ENCODE measurements around the gene PGK1. TPM values are rescaled to one million over a fixed set of nuclear protein-coding genes. Genes with fewer than 3 reads are reported as not detected.
"Not testable (repeated sequence)": the region's sequence is repeated elsewhere in the genome, so short reads cannot be mapped to it uniquely, and the experiment has no call there.

The PGK1 gene
- total RNA-seq, 3 donors from 2014 or later, result 236 to 369 (median 310) TPM

GRCh38 chrX:78118628-78119027 lies 14.6 kb downstream of the PGK1 start:
- intact Hi-C loops (cut with DNase I, micrococcal nuclease), result no loop called here
- H3K4me1 ChIP-seq (ENCODE audit: low read depth), result no peaks in the 10 kb centered on the region
- peaks cover 3% of the 10 kb centered on the region for H3K36me3 ChIP-seq (ENCODE audit: low read depth)
- no peaks in the 10 kb centered on the region for H3K9me3 ChIP-seq
- TF ChIP-seq CTCF (IDR thresholded peaks at IDR 0.05), result no peak
- ATAC-seq (no peak), DNase-seq (no peak)
- H3K4me3 ChIP-seq, result no peak overlapping the region

DNA sequence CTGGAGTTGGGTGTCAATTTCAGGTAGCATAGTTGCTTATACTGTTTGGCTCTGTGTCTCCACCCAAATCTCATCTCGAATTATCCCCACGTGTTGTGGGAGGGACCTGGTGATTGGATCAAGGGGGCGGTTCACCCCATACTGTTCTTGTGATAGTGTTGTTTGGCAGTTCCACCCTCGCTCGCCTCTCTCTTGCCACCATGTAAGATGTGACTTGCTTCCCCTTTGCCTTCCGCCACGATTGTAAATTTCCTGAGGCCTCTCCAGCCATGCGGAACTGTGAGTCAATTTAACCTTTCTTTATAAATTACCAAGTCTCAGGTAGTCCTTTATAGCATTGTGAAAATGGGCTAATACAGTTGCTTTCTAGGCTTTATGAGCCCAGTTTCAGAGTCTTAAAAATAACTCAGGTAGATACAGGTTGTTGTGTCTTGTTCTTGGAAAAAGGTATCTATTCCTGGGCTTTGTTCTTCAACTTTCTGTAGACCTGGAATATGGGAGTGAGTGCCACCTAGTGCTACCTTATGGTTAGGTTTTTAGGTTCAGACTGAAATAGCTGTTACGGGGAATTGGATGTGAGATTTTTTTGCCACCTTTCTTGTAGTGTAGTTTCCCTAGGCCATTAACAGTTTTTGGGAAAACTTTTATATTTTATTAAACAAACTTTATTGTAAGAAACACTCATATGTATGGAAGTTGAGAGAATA lies 15.6 kb downstream of the PGK1 start:
- ATAC-seq (peak; percentile 40), DNase-seq (no peak)
- no peaks in the 10 kb centered on the region for H3K9me3 ChIP-seq
- H3K4me3 ChIP-seq, result no peak overlapping the region
- intact Hi-C loops (cut with DNase I, micrococcal nuclease), result no loop called here
- no peak for TF ChIP-seq CTCF (IDR thresholded peaks at IDR 0.05)
- H3K36me3 ChIP-seq (ENCODE audit: low read depth), result no peaks in the 10 kb centered on the region
- no peaks in the 10 kb centered on the region for H3K4me1 ChIP-seq (ENCODE audit: low read depth)

DNA sequence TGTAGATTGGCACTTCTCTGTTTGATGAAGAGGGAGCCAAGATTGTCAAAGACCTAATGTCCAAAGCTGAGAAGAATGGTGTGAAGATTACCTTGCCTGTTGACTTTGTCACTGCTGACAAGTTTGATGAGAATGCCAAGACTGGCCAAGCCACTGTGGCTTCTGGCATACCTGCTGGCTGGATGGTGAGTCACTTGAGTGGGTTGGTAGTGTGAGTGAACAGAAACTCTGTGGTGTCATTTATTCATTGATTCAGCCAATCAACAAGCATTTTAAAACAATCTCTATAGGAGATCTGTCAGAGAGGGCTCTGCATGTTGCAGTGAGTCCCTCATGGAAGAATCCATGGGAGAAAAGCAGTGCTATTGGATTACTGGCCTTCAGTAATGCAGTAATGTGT lies 19.1 kb downstream of the PGK1 start:
- Histone ChIP-seq H3K4me3 (no peak overlapping the region), H3K4me1 (ENCODE audit: low read depth) (no peaks in the 10 kb centered on the region), H3K36me3 (ENCODE audit: low read depth) (no peaks in the 10 kb centered on the region), H3K9me3 (no peaks in the 10 kb centered on the region)
- TF ChIP-seq CTCF (IDR thresholded peaks at IDR 0.05), result no peak
- DNase-seq (no peak), ATAC-seq (no peak)
- intact Hi-C loops (cut with DNase I, micrococcal nuclease), result no loop called here

DNA sequence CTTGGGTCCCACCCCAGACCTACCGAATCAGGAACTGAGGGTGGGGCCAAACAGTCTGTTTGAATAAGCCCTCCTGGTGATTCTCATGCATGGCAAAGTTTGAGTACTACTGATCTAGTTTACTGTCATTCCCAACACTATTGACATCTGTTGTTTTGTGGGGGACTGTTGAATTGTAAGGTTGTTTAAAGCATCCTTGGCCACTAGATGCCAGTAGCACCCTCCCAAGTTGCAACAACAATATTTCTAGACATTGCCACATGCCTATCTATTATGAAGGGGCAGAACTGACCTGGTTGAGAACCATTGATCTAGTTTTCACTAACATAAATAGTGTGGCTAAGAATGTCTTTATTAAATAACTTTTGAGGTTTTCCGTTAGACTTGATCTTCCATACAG lies 20.3 kb downstream of the PGK1 start:
- Histone ChIP-seq H3K9me3 (no peaks in the 10 kb centered on the region), H3K4me1 (ENCODE audit: low read depth) (no peaks in the 10 kb centered on the region), H3K36me3 (ENCODE audit: low read depth) (no peaks in the 10 kb centered on the region), H3K4me3 (no peak overlapping the region)
- intact Hi-C loops (cut with DNase I, micrococcal nuclease), result no loop called here
- no peak for ATAC-seq
- no peak for DNase-seq
- no peak for TF ChIP-seq CTCF (IDR thresholded peaks at IDR 0.05)

- no peak overlapping the region for H3K4me3 ChIP-seq
- H3K9me3 ChIP-seq, result no peaks in the 10 kb centered on the region
- no peak for TF ChIP-seq CTCF (IDR thresholded peaks at IDR 0.05)
- H3K36me3 ChIP-seq (ENCODE audit: low read depth), result no peaks in the 10 kb centered on the region
- no peak for DNase-seq
- intact Hi-C loops (cut with DNase I, micrococcal nuclease), result no loop called here
- ATAC-seq, result no peak
- H3K4me1 ChIP-seq (ENCODE audit: low read depth), result no peaks in the 10 kb centered on the region
These were observed 21.1 kb downstream of the PGK1 start for GRCh38 chrX:78125148-78125547.

GRCh38 chrX:78125781-78126180 lies 21.7 kb downstream of the PGK1 start:
- DNase-seq; H3K4me3 ChIP-seq; H3K9me3 ChIP-seq; intact Hi-C loops (cut with DNase I, micrococcal nuclease); H3K36me3 ChIP-seq (ENCODE audit: low read depth); H3K4me1 ChIP-seq (ENCODE audit: low read depth); ATAC-seq: not testable (repeated sequence)
